HepG2 (cell line): ENCODE results near the gene IL1RAPL1. TPM values are rescaled to one million over a fixed set of nuclear protein-coding genes. Genes with fewer than 3 reads are reported as not detected.

ENCODE experiments used
- ATAC-seq: fragments of 200-7000 bp; cut with Tn5 transposase; 3 replicates; pipeline ENCODE4 v1.9.1; 2020; ENCODE audit warnings: mild to moderate bottlenecking, moderate library complexity
- BruUV-seq: library from RNA; stranded (reverse); fragments of 400-500 nt; replicated peaks from 2 replicates; lab custom pipeline; 2021; lab: Mats Ljungman, UMichigan
- CTCF ChIA-PET: fragments of 300-600 bp; formaldehyde crosslinking; extraction: SDS; loops from one replicate; lab custom pipeline; 2021; ENCODE audit warnings: low total read pairs, inconsistent platforms, low intra/inter-chr PET ratio; lab: Yijun Ruan, JAX
- POLR2A ChIA-PET: fragments of 350-600 bp; sonication (Branson Sonifier 250); formaldehyde crosslinking; loops from one replicate; lab custom pipeline; 2020; ENCODE audit warnings: antibody characterized with exemption, inconsistent platforms; lab: Yijun Ruan, JAX
- DNase-seq: peaks from one replicate; pipeline ENCODE4 v3.0.0-alpha.2; 2015; ENCODE audit warnings: low spot score
- FAIRE-seq: peaks from 3 replicates; lab custom pipeline; 2011; peaks lifted over from hg19 to GRCh38; lab: Jason Lieb, UNC
- H2AFZ ChIP-seq: one replicate; pipeline ENCODE4 v1.6.1; 2011; ENCODE audit warnings: low read length, inconsistent platforms
- H3K27ac ChIP-seq: fragments of 300-600 bp; 3 replicates; pipeline ENCODE4 v1.8.0; 2011; ENCODE audit warnings: mixed run types, mild to moderate bottlenecking, mixed read lengths, low read length, inconsistent platforms; ENCODE audit not compliant: insufficient read depth; ENCODE audit errors: extremely low read length
- H3K27me3 ChIP-seq, 2 experiments: fragments of 200-600 bp in 1 of 2; 2 replicates in 1 of 2; 3 replicates in 1 of 2; pipeline versions ENCODE4 v1.6.0 to v1.8.0; 2011; ENCODE audit warnings: low read length in 2 of 2, mild to moderate bottlenecking in 2 of 2, moderate library complexity in 2 of 2, inconsistent platforms in 1 of 2; ENCODE audit not compliant: insufficient read depth in 2 of 2, control insufficient read depth in 1 of 2
- H3K36me3 ChIP-seq, 2 experiments: fragments of 200-600 bp in 1 of 2; replicated peaks in 1 of 2; 2 replicates in 1 of 2; 3 replicates in 1 of 2; pipeline versions ENCODE4 v1.5.1 to v1.8.0; 2011; ENCODE audit warnings: low read length in 2 of 2, inconsistent platforms in 1 of 2; ENCODE audit not compliant: insufficient read depth in 2 of 2, control insufficient read depth in 1 of 2
- H3K4me1 ChIP-seq: 2 replicates; pipeline ENCODE4 v1.5.1; 2012; ENCODE audit warnings: low read length, inconsistent platforms; ENCODE audit not compliant: insufficient read depth
- H3K4me2 ChIP-seq: 2 replicates; pipeline ENCODE4 v1.6.0; 2011; ENCODE audit warnings: low read depth, low read length, inconsistent platforms
- H3K4me3 ChIP-seq, 3 experiments: fragments of 200-600 bp in 1 of 3; sonication (generic), shearing (Covaris generic) in 1 of 3; replicated peaks in 1 of 3; 2 replicates each; pipeline ENCODE4 v1.5.1; 2011 to 2016; ENCODE audit warnings: low read length in 3 of 3, inconsistent platforms in 2 of 3, low read depth in 2 of 3, mild to moderate bottlenecking in 2 of 3, control low read depth in 1 of 3, mixed read lengths in 1 of 3; ENCODE audit not compliant: insufficient read depth in 1 of 3
- H3K79me2 ChIP-seq: one replicate; pipeline ENCODE4 v1.6.1; 2011; ENCODE audit warnings: low read length, inconsistent platforms; ENCODE audit not compliant: insufficient read depth
- H3K9ac ChIP-seq: 2 replicates; pipeline ENCODE4 v1.6.0; 2011; ENCODE audit warnings: mild to moderate bottlenecking, low read depth, low read length, inconsistent platforms; ENCODE audit not compliant: insufficient read depth
- H3K9me3 ChIP-seq: 2 replicates; pipeline ENCODE4 v1.5.1; 2012; ENCODE audit warnings: mild to moderate bottlenecking, low read length
- H4K20me1 ChIP-seq: 2 replicates; pipeline ENCODE4 v1.6.0; 2011; ENCODE audit warnings: inconsistent platforms, mild to moderate bottlenecking, low read length, moderate library complexity; ENCODE audit not compliant: insufficient read depth
- ARNTL ChIP-seq: sonication (generic); formaldehyde crosslinking; IDR thresholded peaks from 2 replicates; pipeline ENCODE4 v1.4.0; 2020; ENCODE audit warnings: mild to moderate bottlenecking, missing genetic modification reagents
- CTCF ChIP-seq: sonication (generic); formaldehyde crosslinking; IDR thresholded peaks from 2 replicates; pipeline ENCODE4 v1.5.0; 2020; ENCODE audit warnings: mild to moderate bottlenecking, missing genetic modification reagents, moderate library complexity
- KAT8 ChIP-seq: IDR thresholded peaks from 2 replicates; pipeline ENCODE4 v1.6.1; 2016; ENCODE audit warnings: missing genetic modification reagents, missing compliant biosample characterization
- KDM5B ChIP-seq: sonication (generic); formaldehyde crosslinking; IDR thresholded peaks from 2 replicates; pipeline ENCODE4 v1.4.0; 2020; ENCODE audit warnings: missing genetic modification reagents, mild to moderate bottlenecking, borderline replicate concordance
- NFIC ChIP-seq: IDR thresholded peaks from 2 replicates; pipeline ENCODE4 v1.6.1; 2012; ENCODE audit warnings: mild to moderate bottlenecking, low read length, inconsistent platforms
- PAF1 ChIP-seq: IDR thresholded peaks from 2 replicates; pipeline ENCODE4 v1.6.1; 2016; ENCODE audit warnings: missing genetic modification reagents, missing compliant biosample characterization
- RBFOX2 ChIP-seq: fragments of 200-400 bp; formaldehyde crosslinking; IDR thresholded peaks from 2 replicates; pipeline ENCODE4 v1.6.1; 2017; ENCODE audit warnings: low read depth, mild to moderate bottlenecking, low read length
- SNRNP70 ChIP-seq: fragments of 200-400 bp; formaldehyde crosslinking; IDR thresholded peaks from 2 replicates; pipeline ENCODE4 v1.6.1; 2017; ENCODE audit warnings: mild to moderate bottlenecking, low read depth, low read length, moderate library complexity
- ZNF33B ChIP-seq: sonication (generic); formaldehyde crosslinking; IDR thresholded peaks from 2 replicates; pipeline ENCODE4 v1.5.1; 2020; ENCODE audit warnings: mild to moderate bottlenecking, missing genetic modification reagents
- ZNF576 ChIP-seq: sonication (generic); formaldehyde crosslinking; IDR thresholded peaks from 2 replicates; pipeline ENCODE4 v1.4.0; 2020; ENCODE audit warnings: mild to moderate bottlenecking, missing genetic modification reagents
- ZNF724P ChIP-seq: sonication (generic); formaldehyde crosslinking; IDR thresholded peaks from 2 replicates; pipeline ENCODE4 v1.8.0; 2022; ENCODE audit warnings: missing genetic modification reagents, borderline replicate concordance
- ZNF800 ChIP-seq: sonication (generic); formaldehyde crosslinking; IDR thresholded peaks from 2 replicates; pipeline ENCODE4 v1.4.0; 2020; ENCODE audit warnings: missing genetic modification reagents
- WGBS: methylation state at CpG from one replicate; pipeline ENCODE4 v1.1.6; 2017; ENCODE audit warnings: low lambda C conversion rate; 5-methylcytosine and 5-hydroxymethylcytosine counted together
- in situ Hi-C: cut with HindIII; loops from 2 replicates; pipeline ENCODE4 v1.10.0; 2017; ENCODE audit warnings: low pct_unique_long_range_greater_than_20kb; ENCODE audit not compliant: extremely low pct_ligation_motif_present
- intact Hi-C: fragments of 100-400 bp; cut with micrococcal nuclease; formaldehyde crosslinking; loops from one replicate; pipeline ENCODE4 v1.10.0; 2022; ENCODE audit not compliant: unreplicated experiment
- polyA plus RNA-seq, 8 experiments: library from polyadenylated mRNA; depleted of rRNA in 3 of 8; stranded (reverse) in 7 of 8; unstranded in 1 of 8; fragments of >200 nt; fragmentation: Illumina TruSeq in 4 of 8; extraction: Trizol in 4 of 8; gene quantifications; 2 replicates each; pipeline versions ENCODE4 v1.2.1 to v1.2.3, GENCODE V29; 2011 to 2016; ENCODE audit warnings: low read depth in 4 of 8, missing spikeins in 1 of 8, mixed read lengths in 1 of 8; ENCODE audit not compliant: insufficient read depth in 1 of 8
- total RNA-seq, 5 experiments: library from RNA; depleted of rRNA; stranded (reverse); fragments of >200 nt; fragmentation: Illumina TruSeq; extraction: Trizol; gene quantifications; 2 replicates each; pipeline ENCODE4 v1.2.3, GENCODE V29; 2016; ENCODE audit warnings: low read depth in 1 of 5

The IL1RAPL1 gene
- total and polyA plus RNA-seq, 2 of the 13 experiments (the other 11 are each of a cell fraction or from before 2014, with no cell fraction given), result 0.04 TPM; not detected in 1

- WGBS, result 0% methylated on average over 1 of the region's 1 CpG
- BruUV-seq, result no TSS peak
- DNase-seq, result no peak
- intact Hi-C loops, result no loop called here
- H3K79me2 ChIP-seq, result no peaks in the 10 kb centered on the region
- no peaks in the 10 kb centered on the region for H3K36me3 ChIP-seq
- ChIA-PET CTCF (no interaction called here), POLR2A (no interaction called here)
- H3K9ac ChIP-seq, result no peak overlapping the region
- no peaks in the 10 kb centered on the region for H3K4me1 ChIP-seq
- no peak overlapping the region for H2AFZ ChIP-seq
- no peak for ATAC-seq
- no peak for FAIRE-seq
- H3K27ac ChIP-seq, result no peak overlapping the region
- H4K20me1 ChIP-seq, result no peaks in the 10 kb centered on the region
- no peak overlapping the region for H3K4me2 ChIP-seq
- no peaks in the 10 kb centered on the region for H3K27me3 ChIP-seq
- H3K9me3 ChIP-seq, result no peaks in the 10 kb centered on the region
- TF ChIP-seq ARNTL (CRISPR knock-in tag) (no peak), KDM5B (CRISPR knock-in tag) (no peak), KAT8 (no peak), PAF1 (no peak), ZNF33B (CRISPR knock-in tag) (no peak), CTCF (CRISPR knock-in tag) (no peak), NFIC (no peak), ZNF576 (CRISPR knock-in tag) (no peak), SNRNP70 (no peak), ZNF724P (CRISPR knock-in tag) (no peak), RBFOX2 (no peak), ZNF800 (CRISPR knock-in tag) (no peak)
- TF ChIP-seq, all 625 proteins: peak for 0
- in situ Hi-C loops, result no loop called here
- H3K4me3 ChIP-seq, result no peak overlapping the region
Observed at GRCh38 chrX:28997706-28998463, 410.6 kb downstream of the IL1RAPL1 start.
